Transverse colon (tissue), 4 donors: ENCODE measurements around the gene PRDM2. TPM values are rescaled to one million over a fixed set of nuclear protein-coding genes. Genes with fewer than 3 reads are reported as not detected.

Experiments
- DNase-seq: peaks from one replicate; pipeline ENCODE4 v3.0.0-alpha.2; 2019
- H3K27ac ChIP-seq, 4 donors: fragments of 200-600 bp; sonication (generic); 2 replicates each; pipeline ENCODE4 v1.5.1; 2016 to 2018; ENCODE audit warnings: inconsistent platforms in 4 of 4
- H3K27me3 ChIP-seq: fragments of 200-600 bp; sonication (generic); 2 replicates; pipeline ENCODE4 v1.5.1; 2017; ENCODE audit warnings: inconsistent platforms
- H3K36me3 ChIP-seq, 4 donors: fragments of 200-600 bp; sonication (generic); 2 replicates each; pipeline ENCODE4 v1.5.1; 2017 to 2019; ENCODE audit warnings: inconsistent platforms in 4 of 4
- H3K4me1 ChIP-seq, 4 donors: fragments of 200-600 bp; sonication (generic); 2 replicates each; pipeline ENCODE4 v1.5.1; 2017 to 2020; ENCODE audit warnings: inconsistent platforms in 4 of 4
- H3K4me3 ChIP-seq, 4 donors: fragments of 200-600 bp; sonication (generic); 1 replicate in 1 of 4; 2 replicates in 3 of 4; pipeline versions ENCODE4 v1.5.1 to v1.6.1; 2017 to 2019; ENCODE audit warnings: inconsistent platforms in 4 of 4
- H3K9me3 ChIP-seq, 2 donors: fragments of 200-600 bp; sonication (generic); 2 replicates each; pipeline ENCODE4 v1.5.1; 2017 to 2019; ENCODE audit warnings: inconsistent platforms in 2 of 2
- CTCF ChIP-seq, 5 experiments: fragments of 200-600 bp in 3 of 5; fragments of 450-650 bp in 2 of 5; sonication (generic) in 3 of 5; IDR thresholded peaks; 1 replicate in 2 of 5; 2 replicates in 3 of 5; pipeline ENCODE4 v1.5.1; 2016 to 2017; ENCODE audit warnings: antibody characterized with exemption in 5 of 5, inconsistent platforms in 3 of 5, mild to moderate bottlenecking in 2 of 5, moderate library complexity in 1 of 5
- EP300 ChIP-seq: sonication (generic); formaldehyde crosslinking; IDR thresholded peaks from one replicate; pipeline ENCODE4 v1.6.1; 2017; ENCODE audit warnings: antibody characterized with exemption, low read depth
- POLR2A ChIP-seq: fragments of 450-650 bp; IDR thresholded peaks from one replicate; pipeline ENCODE4 v1.6.1; 2016; ENCODE audit warnings: antibody characterized with exemption, mild to moderate bottlenecking, moderate library complexity
- POLR2AphosphoS5 ChIP-seq, 3 donors: sonication (generic); formaldehyde crosslinking; IDR thresholded peaks; one replicate each; pipeline ENCODE4 v1.6.1; 2016; ENCODE audit warnings: antibody characterized with exemption in 3 of 3
- WGBS, 2 donors: methylation state at CpG; one replicate each; pipeline ENCODE4 v1.1.5; 2018; ENCODE audit warnings: low coverage in 1 of 2; 5-methylcytosine and 5-hydroxymethylcytosine counted together
- in situ Hi-C, 4 donors: fragments of 200-750 bp; cut with MboI; loops; one replicate each; pipeline versions ENCODE4 v1.15.0 to v1.15.1; 2017; ENCODE audit warnings: low sequenced_read_pairs in 3 of 4, low pct_ligation_motif_present in 1 of 4, low pct_unique_long_range_greater_than_20kb in 1 of 4
- intact Hi-C: fragments of 100-400 bp; cut with DNase I; formaldehyde crosslinking; loops from one replicate; pipeline ENCODE4 v1.15.1; 2023; ENCODE audit warnings: low total_unique reads
- total RNA-seq, 4 donors: library from RNA; depleted of rRNA; stranded (reverse); fragments of >200 nt; gene quantifications; one replicate each; pipeline ENCODE4 v1.1.0, GENCODE V29; 2016

Gene PRDM2
- total RNA-seq, 4 donors from 2014 or later: 27.3 to 40.5 (median 35.8) TPM

- Histone ChIP-seq H3K36me3 (no peaks in the 10 kb centered on the region), H3K27me3 (no peaks in the 10 kb centered on the region), H3K27ac (no peak overlapping the region), H3K4me3 (no peak overlapping the region), H3K4me1 (peaks cover 7 to 55% (median 42%) of the 10 kb centered on the region in 4 donors), H3K9me3 (no peaks in the 10 kb centered on the region)
- WGBS, 2 donors: 98 to 100% methylated on average over 1 to 2 of the region's 2 CpGs
- in situ Hi-C loops (no loop called here), intact Hi-C loops (no loop called here)
- no peak for DNase-seq
- no peak for TF ChIP-seq CTCF (IDR thresholded peaks at IDR 0.05)
- no peak for TF ChIP-seq POLR2AphosphoS5 (IDR thresholded peaks at IDR 0.05)
- no peak for TF ChIP-seq EP300
- no peak for TF ChIP-seq POLR2A
Measured at GRCh38 chr1:13760340-13760739, 60.4 kb downstream of the PRDM2 start.

- no peaks in the 10 kb centered on the region for H3K9me3 ChIP-seq
- peaks cover 7 to 56% (median 43%) of the 10 kb centered on the region in 4 donors for H3K4me1 ChIP-seq
- DNase-seq: no peak
- H3K4me3 ChIP-seq: no peak overlapping the region
- WGBS, 2 donors: 77 to 90% methylated on average over 4 to 5 of the region's 5 CpGs
- H3K27ac ChIP-seq: no peak overlapping the region
- no peaks in the 10 kb centered on the region for H3K27me3 ChIP-seq
- intact Hi-C loops (no loop called here), in situ Hi-C loops (no loop called here)
- no peaks in the 10 kb centered on the region for H3K36me3 ChIP-seq
- TF ChIP-seq CTCF (IDR thresholded peaks at IDR 0.05) (no peak), POLR2AphosphoS5 (IDR thresholded peaks at IDR 0.05) (no peak), POLR2A (no peak), EP300 (no peak)
Measured at GRCh38 chr1:13760921-13761320, 60.9 kb downstream of the PRDM2 start.

- Histone ChIP-seq H3K4me1 (peaks cover under 1 to 54% (median 37%) of the 10 kb centered on the region in 4 donors), H3K27ac (no peak overlapping the region), H3K27me3 (no peaks in the 10 kb centered on the region), H3K9me3 (no peaks in the 10 kb centered on the region), H3K4me3 (no peak overlapping the region), H3K36me3 (no peaks in the 10 kb centered on the region)
- no peak for DNase-seq
- intact Hi-C loops: no loop called here
- 73 to 88% methylated on average over 6 to 9 of the region's 9 CpGs for WGBS, 2 donors
- in situ Hi-C loops: no loop called here
- no peak for TF ChIP-seq POLR2A
- TF ChIP-seq CTCF (IDR thresholded peaks at IDR 0.05): no peak
- TF ChIP-seq POLR2AphosphoS5 (IDR thresholded peaks at IDR 0.05): no peak
- TF ChIP-seq EP300: no peak
Measured at GRCh38 chr1:13761883-13762282, 61.9 kb downstream of the PRDM2 start.

- 87% methylated on average over 8 of the region's 8 CpGs; no CpG with 5 or more reads in 1 of the 2 donors for WGBS, 2 donors
- in situ Hi-C loops: no loop called here
- Histone ChIP-seq H3K9me3 (no peaks in the 10 kb centered on the region), H3K27ac (no peak overlapping the region), H3K4me1 (peaks cover 0 to 49% (median 33%) of the 10 kb centered on the region in 4 donors), H3K27me3 (no peaks in the 10 kb centered on the region), H3K4me3 (no peak overlapping the region), H3K36me3 (no peaks in the 10 kb centered on the region)
- intact Hi-C loops: no loop called here
- no peak for DNase-seq
- no peak for TF ChIP-seq EP300
- TF ChIP-seq POLR2A: no peak
- TF ChIP-seq CTCF (IDR thresholded peaks at IDR 0.05): no peak
- TF ChIP-seq POLR2AphosphoS5 (IDR thresholded peaks at IDR 0.05): no peak
Measured at GRCh38 chr1:13762642-13763041, 62.7 kb downstream of the PRDM2 start.
